LNCaP clone FGC (cell line): Measurements from ENCODE around the gene THUMPD1.
A peak's percentile ranks its signal among the peaks of the same experiment; 100 is the strongest.

Experiments
- DNase-seq: peaks from one replicate; pipeline ENCODE4 v3.0.0-alpha.2; 2011; ENCODE audit warnings: low read depth
- H3K4me3 ChIP-seq: 2 replicates; pipeline ENCODE4 v1.5.1; 2011; ENCODE audit warnings: mild to moderate bottlenecking, low read depth, low read length, control low read depth
- TF ChIP-seq, protein P1 (sequence below): IDR thresholded peaks from 2 replicates; pipeline ENCODE4 v1.5.1; 2012; ENCODE audit warnings: mild to moderate bottlenecking; ENCODE audit not compliant: control insufficient read depth, insufficient read depth; ENCODE audit errors: extremely low read depth

The THUMPD1 gene

GRCh38 chr16:20740901-20741521 lies 607 bp downstream of the THUMPD1 start:
- TF ChIP-seq, protein P1, sequence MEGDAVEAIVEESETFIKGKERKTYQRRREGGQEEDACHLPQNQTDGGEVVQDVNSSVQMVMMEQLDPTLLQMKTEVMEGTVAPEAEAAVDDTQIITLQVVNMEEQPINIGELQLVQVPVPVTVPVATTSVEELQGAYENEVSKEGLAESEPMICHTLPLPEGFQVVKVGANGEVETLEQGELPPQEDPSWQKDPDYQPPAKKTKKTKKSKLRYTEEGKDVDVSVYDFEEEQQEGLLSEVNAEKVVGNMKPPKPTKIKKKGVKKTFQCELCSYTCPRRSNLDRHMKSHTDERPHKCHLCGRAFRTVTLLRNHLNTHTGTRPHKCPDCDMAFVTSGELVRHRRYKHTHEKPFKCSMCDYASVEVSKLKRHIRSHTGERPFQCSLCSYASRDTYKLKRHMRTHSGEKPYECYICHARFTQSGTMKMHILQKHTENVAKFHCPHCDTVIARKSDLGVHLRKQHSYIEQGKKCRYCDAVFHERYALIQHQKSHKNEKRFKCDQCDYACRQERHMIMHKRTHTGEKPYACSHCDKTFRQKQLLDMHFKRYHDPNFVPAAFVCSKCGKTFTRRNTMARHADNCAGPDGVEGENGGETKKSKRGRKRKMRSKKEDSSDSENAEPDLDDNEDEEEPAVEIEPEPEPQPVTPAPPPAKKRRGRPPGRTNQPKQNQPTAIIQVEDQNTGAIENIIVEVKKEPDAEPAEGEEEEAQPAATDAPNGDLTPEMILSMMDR = no peak
- DNase-seq = no peak
- H3K4me3 ChIP-seq = peak overlapping the region; percentile 80

GRCh38 chr16:20740007-20740883 lies 1.4 kb downstream of the THUMPD1 start:
- no peak for DNase-seq
- TF ChIP-seq, protein P1 = peak; percentile 66
- peak overlapping the region; percentile 80 for H3K4me3 ChIP-seq

- TF ChIP-seq, protein P1 = no peak
- no peak for DNase-seq
- no peak overlapping the region for H3K4me3 ChIP-seq
Measured at GRCh38 chr16:20735490-20735889, 6.1 kb downstream of the THUMPD1 start.

DNA sequence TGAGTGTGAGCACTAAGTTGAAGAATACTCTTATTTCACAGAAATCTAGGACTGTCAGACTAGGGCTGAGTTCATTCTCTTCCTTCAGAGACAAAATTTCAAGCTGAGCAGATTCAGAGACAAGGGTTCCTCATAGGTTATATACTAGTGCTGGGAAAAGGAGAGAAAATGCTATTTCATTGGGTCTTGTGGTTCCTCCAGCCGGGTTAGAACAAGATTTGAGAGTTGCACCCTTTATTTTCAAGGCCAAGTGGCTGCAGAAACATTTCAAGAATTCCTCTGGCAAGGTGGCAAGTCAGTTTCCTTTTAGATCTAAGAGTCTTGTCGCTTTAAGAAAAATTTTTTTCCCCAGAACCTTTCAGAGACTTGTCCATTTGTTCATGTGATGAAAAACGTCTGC lies 6.8 kb downstream of the THUMPD1 start:
- TF ChIP-seq, protein P1 = no peak
- DNase-seq = no peak
- H3K4me3 ChIP-seq = no peak overlapping the region

- no peak overlapping the region for H3K4me3 ChIP-seq
- DNase-seq = no peak
- TF ChIP-seq, protein P1 = no peak
Measured at GRCh38 chr16:20734056-20734455, 7.6 kb downstream of the THUMPD1 start.

DNA sequence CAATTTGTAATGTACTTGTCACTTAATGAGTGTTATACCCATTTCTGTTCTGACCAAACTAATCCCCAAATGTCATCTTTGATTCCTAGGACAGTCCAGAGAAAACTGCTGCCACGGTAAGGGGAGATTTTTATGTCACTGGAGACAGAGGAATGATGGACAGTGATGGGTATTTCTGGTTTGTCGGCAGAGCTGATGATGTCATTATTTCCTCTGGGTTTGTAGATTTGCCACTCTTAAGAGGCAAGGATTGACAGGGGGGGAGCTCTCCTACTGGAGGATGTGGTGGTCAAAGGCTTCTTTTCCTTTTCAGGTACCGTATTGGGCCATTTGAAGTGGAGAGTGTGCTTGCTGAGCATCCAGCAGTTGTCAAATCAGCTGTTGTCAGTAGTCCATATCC lies 12.5 kb downstream of the THUMPD1 start:
- no peak for DNase-seq
- TF ChIP-seq, protein P1 = no peak
- no peak overlapping the region for H3K4me3 ChIP-seq
